ENCODE results near the gene KHDC3L. TPM values are rescaled to one million over a fixed set of nuclear protein-coding genes. Genes with fewer than 3 reads are reported as not detected.
A peak's percentile ranks its signal among the peaks of the same experiment; 100 is the strongest.

Gene KHDC3L
- not detected for polyA plus RNA-seq
- long read RNA-seq, donor 1, result 0 reads
- long read RNA-seq, donor 2, result 0 reads
- long read RNA-seq, donor 3, result 0 reads
- long read RNA-seq, donor 4, result 0 reads
- long read RNA-seq, donor 5, result 0 reads
- long read RNA-seq, donor 6, result 0 reads
- long read RNA-seq, donor 7, result 0 reads
- long read RNA-seq, donor 8, result 0 reads
- long read RNA-seq, donor 9, result 0 reads
- long read RNA-seq, donor 10, result 0 reads
- long read RNA-seq, donor 11, result 0 reads

- H3K27ac ChIP-seq (ENCODE audit: low read length), result no peak within 1 kb of the TSS
- peaks cover 3% of the 10 kb centered on the region for H3K27me3 ChIP-seq (ENCODE audit: control insufficient read depth, insufficient read depth, low read length)
- H3K4me1 ChIP-seq (ENCODE audit: control insufficient read depth, insufficient read depth, low read length), result no peaks in the 10 kb centered on the region
- no peak within 1 kb of the TSS for H3K4me3 ChIP-seq (ENCODE audit: low read length)
- no peak for DNase-seq
- no peaks in the 10 kb centered on the region for H3K36me3 ChIP-seq (ENCODE audit: control insufficient read depth, insufficient read depth, low read length)
- no CpG with 5 or more reads among the region's 23 CpGs for WGBS (ENCODE audit: insufficient coverage, low lambda C conversion rate)
- peaks cover 15% of the 10 kb centered on the region for H3K9me3 ChIP-seq (ENCODE audit: control insufficient read depth, low read depth, low read length)
Observed at GRCh38 chr6:73362358-73362757, at the start of gene KHDC3L. KHDC3L (plus strand) TSS chr6:73362658; CDS start chr6:73362730, 72 bp downstream.

GRCh38 chr6:73314577-73315492 lies 47.6 kb upstream of the KHDC3L start:
- peak in 1 of 2 donors; percentile 22 for DNase-seq
- Histone ChIP-seq H3K27me3 (ENCODE audit: control insufficient read depth, insufficient read depth, low read length) (peaks cover 22% of the 10 kb centered on the region), H3K9me3 (ENCODE audit: control insufficient read depth, low read depth, low read length) (peaks cover 19% of the 10 kb centered on the region), H3K27ac (ENCODE audit: low read length) (no peak overlapping the region), H3K4me1 (ENCODE audit: control insufficient read depth, insufficient read depth, low read length) (no peaks in the 10 kb centered on the region), H3K4me3 (ENCODE audit: low read length) (peak overlapping the region; percentile 4), H3K36me3 (ENCODE audit: control insufficient read depth, insufficient read depth, low read length) (no peaks in the 10 kb centered on the region)
- 50% methylated on average over 2 of the region's 61 CpGs for WGBS (ENCODE audit: insufficient coverage, low lambda C conversion rate)

GRCh38 chr6:73323323-73323722 lies 39.1 kb upstream of the KHDC3L start:
- no peak overlapping the region for H3K27ac ChIP-seq (ENCODE audit: low read length)
- H3K4me3 ChIP-seq (ENCODE audit: low read length), result no peak overlapping the region
- no peaks in the 10 kb centered on the region for H3K4me1 ChIP-seq (ENCODE audit: control insufficient read depth, insufficient read depth, low read length)
- H3K9me3 ChIP-seq (ENCODE audit: control insufficient read depth, low read depth, low read length), result peaks cover 6% of the 10 kb centered on the region
- DNase-seq, result no peak
- WGBS (ENCODE audit: insufficient coverage, low lambda C conversion rate), result no CpG with 5 or more reads among the region's 2 CpGs
- no peaks in the 10 kb centered on the region for H3K36me3 ChIP-seq (ENCODE audit: control insufficient read depth, insufficient read depth, low read length)
- no peaks in the 10 kb centered on the region for H3K27me3 ChIP-seq (ENCODE audit: control insufficient read depth, insufficient read depth, low read length)

GRCh38 chr6:73325656-73326055 lies 36.8 kb upstream of the KHDC3L start:
- Histone ChIP-seq H3K36me3 (ENCODE audit: control insufficient read depth, insufficient read depth, low read length) (no peaks in the 10 kb centered on the region), H3K27ac (ENCODE audit: low read length) (no peak overlapping the region), H3K4me3 (ENCODE audit: low read length) (no peak overlapping the region), H3K27me3 (ENCODE audit: control insufficient read depth, insufficient read depth, low read length) (peaks cover 4% of the 10 kb centered on the region), H3K4me1 (ENCODE audit: control insufficient read depth, insufficient read depth, low read length) (no peaks in the 10 kb centered on the region), H3K9me3 (ENCODE audit: control insufficient read depth, low read depth, low read length) (no peaks in the 10 kb centered on the region)
- no CpG with 5 or more reads among the region's 3 CpGs for WGBS (ENCODE audit: insufficient coverage, low lambda C conversion rate)
- no peak for DNase-seq

GRCh38 chr6:73328790-73329189 lies 33.7 kb upstream of the KHDC3L start:
- Histone ChIP-seq H3K36me3 (ENCODE audit: control insufficient read depth, insufficient read depth, low read length) (no peaks in the 10 kb centered on the region), H3K4me1 (ENCODE audit: control insufficient read depth, insufficient read depth, low read length) (no peaks in the 10 kb centered on the region), H3K9me3 (ENCODE audit: control insufficient read depth, low read depth, low read length) (no peaks in the 10 kb centered on the region), H3K27ac (ENCODE audit: low read length) (no peak overlapping the region), H3K27me3 (ENCODE audit: control insufficient read depth, insufficient read depth, low read length) (peaks cover 5% of the 10 kb centered on the region), H3K4me3 (ENCODE audit: low read length) (no peak overlapping the region)
- 83% methylated on average over 1 of the region's 3 CpGs for WGBS (ENCODE audit: insufficient coverage, low lambda C conversion rate)
- DNase-seq, result no peak

GRCh38 chr6:73329201-73329600 lies 33.3 kb upstream of the KHDC3L start:
- no CpG with 5 or more reads among the region's 3 CpGs for WGBS (ENCODE audit: insufficient coverage, low lambda C conversion rate)
- no peaks in the 10 kb centered on the region for H3K36me3 ChIP-seq (ENCODE audit: control insufficient read depth, insufficient read depth, low read length)

GRCh38 chr6:73339340-73339739 lies 23.1 kb upstream of the KHDC3L start:
- H3K4me1 ChIP-seq (ENCODE audit: control insufficient read depth, insufficient read depth, low read length), result no peaks in the 10 kb centered on the region
- DNase-seq, result no peak
- H3K27me3 ChIP-seq (ENCODE audit: control insufficient read depth, insufficient read depth, low read length), result no peaks in the 10 kb centered on the region
- H3K4me3 ChIP-seq (ENCODE audit: low read length), result no peak overlapping the region
- H3K36me3 ChIP-seq (ENCODE audit: control insufficient read depth, insufficient read depth, low read length), result no peaks in the 10 kb centered on the region
- H3K9me3 ChIP-seq (ENCODE audit: control insufficient read depth, low read depth, low read length), result no peaks in the 10 kb centered on the region
- H3K27ac ChIP-seq (ENCODE audit: low read length), result no peak overlapping the region
- whole genome bisulfite sequencing (ENCODE audit: insufficient coverage, low lambda C conversion rate), result no CpG with 5 or more reads among the region's 3 CpGs

More at GRCh38 chr6:73329201-73329600, 33.3 kb upstream of the KHDC3L start:
- Histone ChIP-seq H3K27ac (ENCODE audit: low read length) (no peak overlapping the region), H3K27me3 (ENCODE audit: control insufficient read depth, insufficient read depth, low read length) (peaks cover 5% of the 10 kb centered on the region), H3K4me1 (ENCODE audit: control insufficient read depth, insufficient read depth, low read length) (no peaks in the 10 kb centered on the region), H3K4me3 (ENCODE audit: low read length) (no peak overlapping the region), H3K9me3 (ENCODE audit: control insufficient read depth, low read depth, low read length) (no peaks in the 10 kb centered on the region)
- DNase-seq, result no peak

- Histone ChIP-seq H3K27me3 (ENCODE audit: control insufficient read depth, insufficient read depth, low read length) (no peaks in the 10 kb centered on the region), H3K4me1 (ENCODE audit: control insufficient read depth, insufficient read depth, low read length) (no peaks in the 10 kb centered on the region), H3K9me3 (ENCODE audit: control insufficient read depth, low read depth, low read length) (no peaks in the 10 kb centered on the region), H3K27ac (ENCODE audit: low read length) (no peak overlapping the region), H3K36me3 (ENCODE audit: control insufficient read depth, insufficient read depth, low read length) (no peaks in the 10 kb centered on the region), H3K4me3 (ENCODE audit: low read length) (no peak overlapping the region)
- WGBS (ENCODE audit: insufficient coverage, low lambda C conversion rate), result 17% methylated on average over 1 of the region's 2 CpGs
- peak in 1 of 2 donors; percentile 12 for DNase-seq
Observed at GRCh38 chr6:73340048-73340447, 22.4 kb upstream of the KHDC3L start.

GRCh38 chr6:73341335-73341734 lies 21.1 kb upstream of the KHDC3L start:
- Histone ChIP-seq H3K4me3 (ENCODE audit: low read length) (no peak overlapping the region), H3K4me1 (ENCODE audit: control insufficient read depth, insufficient read depth, low read length) (no peaks in the 10 kb centered on the region), H3K36me3 (ENCODE audit: control insufficient read depth, insufficient read depth, low read length) (no peaks in the 10 kb centered on the region), H3K27me3 (ENCODE audit: control insufficient read depth, insufficient read depth, low read length) (peaks cover 3% of the 10 kb centered on the region), H3K9me3 (ENCODE audit: control insufficient read depth, low read depth, low read length) (no peaks in the 10 kb centered on the region), H3K27ac (ENCODE audit: low read length) (no peak overlapping the region)
- WGBS (ENCODE audit: insufficient coverage, low lambda C conversion rate), result no CpG with 5 or more reads among the region's 1 CpG
- DNase-seq, result no peak

GRCh38 chr6:73342174-73342573 lies 20.3 kb upstream of the KHDC3L start:
- H3K9me3 ChIP-seq (ENCODE audit: control insufficient read depth, low read depth, low read length), result no peaks in the 10 kb centered on the region
- H3K36me3 ChIP-seq (ENCODE audit: control insufficient read depth, insufficient read depth, low read length), result no peaks in the 10 kb centered on the region
- 93% methylated on average over 2 of the region's 5 CpGs for WGBS (ENCODE audit: insufficient coverage, low lambda C conversion rate)
- no peak overlapping the region for H3K27ac ChIP-seq (ENCODE audit: low read length)
- H3K4me1 ChIP-seq (ENCODE audit: control insufficient read depth, insufficient read depth, low read length), result no peaks in the 10 kb centered on the region
- H3K4me3 ChIP-seq (ENCODE audit: low read length), result no peak overlapping the region
- H3K27me3 ChIP-seq (ENCODE audit: control insufficient read depth, insufficient read depth, low read length), result peaks cover 8% of the 10 kb centered on the region
- DNase-seq, result no peak

All from large intestine (tissue), 12 donors.